ENCODE measurements around the gene ADAT3.

Gene ADAT3

DNA sequence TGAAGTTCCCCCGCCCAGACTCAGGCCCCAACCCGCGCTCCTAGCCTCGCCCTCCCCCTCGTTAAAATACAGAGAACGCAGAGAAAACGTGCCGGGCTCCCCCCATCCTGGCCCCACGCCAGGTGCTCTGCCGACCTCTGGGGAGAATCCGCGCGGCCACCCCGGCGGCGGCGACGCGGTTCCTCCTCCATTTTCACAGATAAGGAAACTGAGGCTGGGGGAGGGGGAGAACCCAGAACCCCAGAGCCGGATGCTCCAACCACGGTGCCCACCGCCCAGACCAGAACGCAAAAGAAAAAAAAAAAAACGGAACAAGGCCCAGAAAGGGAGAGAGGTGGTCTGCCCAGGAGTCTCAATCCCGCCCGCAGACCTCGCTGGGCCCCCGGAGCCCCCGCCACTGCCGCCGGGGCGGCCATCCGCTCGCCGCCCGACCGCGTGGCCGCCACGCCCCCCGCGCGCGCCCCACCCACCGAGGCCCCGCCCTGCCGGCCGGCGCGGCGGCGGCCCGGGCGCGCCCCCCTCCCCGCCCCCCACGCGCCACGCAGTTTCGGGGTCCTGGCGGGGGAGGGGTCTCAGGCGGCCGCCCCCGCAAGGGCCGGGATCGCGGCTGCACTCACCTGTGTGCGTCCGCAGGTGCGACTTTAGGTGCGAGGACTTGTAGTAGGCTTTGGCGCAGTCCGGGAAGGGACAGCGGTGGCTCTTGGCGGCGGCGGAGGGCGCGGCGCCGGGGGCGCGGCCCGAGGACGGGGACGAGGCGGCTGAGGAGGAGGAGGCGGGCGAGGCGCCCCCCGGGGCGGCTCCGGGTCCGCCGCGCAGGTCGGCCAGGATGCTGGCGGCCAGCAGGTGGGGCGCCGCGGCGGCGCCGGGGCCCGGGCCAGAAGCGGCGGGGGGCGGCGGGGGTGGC is 42.5 kb upstream of the ADAT3 start (continued):
- TF ChIP-seq, protein P1, sequence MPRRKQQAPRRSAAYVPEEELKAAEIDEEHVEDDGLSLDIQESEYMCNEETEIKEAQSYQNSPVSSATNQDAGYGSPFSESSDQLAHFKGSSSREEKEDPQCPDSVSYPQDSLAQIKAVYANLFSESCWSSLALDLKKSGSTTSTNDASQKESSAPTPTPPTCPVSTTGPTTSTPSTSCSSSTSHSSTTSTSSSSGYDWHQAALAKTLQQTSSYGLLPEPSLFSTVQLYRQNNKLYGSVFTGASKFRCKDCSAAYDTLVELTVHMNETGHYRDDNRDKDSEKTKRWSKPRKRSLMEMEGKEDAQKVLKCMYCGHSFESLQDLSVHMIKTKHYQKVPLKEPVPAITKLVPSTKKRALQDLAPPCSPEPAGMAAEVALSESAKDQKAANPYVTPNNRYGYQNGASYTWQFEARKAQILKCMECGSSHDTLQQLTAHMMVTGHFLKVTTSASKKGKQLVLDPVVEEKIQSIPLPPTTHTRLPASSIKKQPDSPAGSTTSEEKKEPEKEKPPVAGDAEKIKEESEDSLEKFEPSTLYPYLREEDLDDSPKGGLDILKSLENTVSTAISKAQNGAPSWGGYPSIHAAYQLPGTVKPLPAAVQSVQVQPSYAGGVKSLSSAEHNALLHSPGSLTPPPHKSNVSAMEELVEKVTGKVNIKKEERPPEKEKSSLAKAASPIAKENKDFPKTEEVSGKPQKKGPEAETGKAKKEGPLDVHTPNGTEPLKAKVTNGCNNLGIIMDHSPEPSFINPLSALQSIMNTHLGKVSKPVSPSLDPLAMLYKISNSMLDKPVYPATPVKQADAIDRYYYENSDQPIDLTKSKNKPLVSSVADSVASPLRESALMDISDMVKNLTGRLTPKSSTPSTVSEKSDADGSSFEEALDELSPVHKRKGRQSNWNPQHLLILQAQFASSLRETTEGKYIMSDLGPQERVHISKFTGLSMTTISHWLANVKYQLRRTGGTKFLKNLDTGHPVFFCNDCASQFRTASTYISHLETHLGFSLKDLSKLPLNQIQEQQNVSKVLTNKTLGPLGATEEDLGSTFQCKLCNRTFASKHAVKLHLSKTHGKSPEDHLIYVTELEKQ (tag by site-specific recombination; IDR thresholded peaks at IDR 0.05; ENCODE audit: borderline replicate concordance): no peak
- TF ChIP-seq, protein P2, sequence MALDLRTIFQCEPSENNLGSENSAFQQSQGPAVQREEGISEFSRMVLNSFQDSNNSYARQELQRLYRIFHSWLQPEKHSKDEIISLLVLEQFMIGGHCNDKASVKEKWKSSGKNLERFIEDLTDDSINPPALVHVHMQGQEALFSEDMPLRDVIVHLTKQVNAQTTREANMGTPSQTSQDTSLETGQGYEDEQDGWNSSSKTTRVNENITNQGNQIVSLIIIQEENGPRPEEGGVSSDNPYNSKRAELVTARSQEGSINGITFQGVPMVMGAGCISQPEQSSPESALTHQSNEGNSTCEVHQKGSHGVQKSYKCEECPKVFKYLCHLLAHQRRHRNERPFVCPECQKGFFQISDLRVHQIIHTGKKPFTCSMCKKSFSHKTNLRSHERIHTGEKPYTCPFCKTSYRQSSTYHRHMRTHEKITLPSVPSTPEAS (tag by site-specific recombination; IDR thresholded peaks at IDR 0.05): no peak
- TF ChIP-seq, protein P3, sequence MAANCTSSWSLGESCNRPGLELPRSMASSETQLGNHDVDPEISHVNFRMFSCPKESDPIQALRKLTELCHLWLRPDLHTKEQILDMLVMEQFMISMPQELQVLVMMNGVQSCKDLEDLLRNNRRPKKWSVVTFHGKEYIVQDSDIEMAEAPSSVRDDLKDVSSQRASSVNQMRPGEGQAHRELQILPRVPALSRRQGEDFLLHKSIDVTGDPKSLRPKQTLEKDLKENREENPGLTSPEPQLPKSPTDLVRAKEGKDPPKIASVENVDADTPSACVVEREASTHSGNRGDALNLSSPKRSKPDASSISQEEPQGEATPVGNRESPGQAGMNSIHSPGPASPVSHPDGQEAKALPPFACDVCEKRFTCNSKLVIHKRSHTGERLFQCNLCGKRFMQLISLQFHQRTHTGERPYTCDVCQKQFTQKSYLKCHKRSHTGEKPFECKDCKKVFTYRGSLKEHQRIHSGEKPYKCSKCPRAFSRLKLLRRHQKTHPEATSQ (tag by site-specific recombination; IDR thresholded peaks at IDR 0.05): no peak
- TF ChIP-seq ZNF302 (tag by site-specific recombination; IDR thresholded peaks at IDR 0.05; ENCODE audit: low read depth) (no peak), ZFP69B (tag by site-specific recombination; IDR thresholded peaks at IDR 0.05) (no peak), ZNF311 (tag by site-specific recombination; IDR thresholded peaks at IDR 0.05; ENCODE audit: borderline replicate concordance) (no peak), HOXA7 (CRISPR knock-in tag; IDR thresholded peaks at IDR 0.05; ENCODE audit: borderline replicate concordance) (no peak), ZNF354C (tag by site-specific recombination; IDR thresholded peaks at IDR 0.05; ENCODE audit: borderline replicate concordance, low read depth) (no peak), ZNF214 (tag by site-specific recombination; IDR thresholded peaks at IDR 0.05; ENCODE audit: borderline replicate concordance) (no peak), ZNF426 (tag by site-specific recombination; IDR thresholded peaks at IDR 0.05) (no peak), PRDM1 (tag by site-specific recombination; IDR thresholded peaks at IDR 0.05) (no peak), ZNF658 (tag by site-specific recombination; IDR thresholded peaks at IDR 0.05) (no peak), ZNF121 (tag by site-specific recombination; IDR thresholded peaks at IDR 0.05) (no peak), ZNF596 (tag by site-specific recombination; IDR thresholded peaks at IDR 0.05) (no peak), ZNF449 (tag by site-specific recombination; IDR thresholded peaks at IDR 0.05) (peak; percentile 14; the same call in 1 of the 2 replicates), ZNF692 (tag by site-specific recombination; IDR thresholded peaks at IDR 0.05) (no peak), ZNF138 (tag by site-specific recombination; IDR thresholded peaks at IDR 0.05; ENCODE audit: borderline replicate concordance) (no peak), ZIC2 (tag by site-specific recombination; IDR thresholded peaks at IDR 0.05) (no peak), WT1 (tag by site-specific recombination; IDR thresholded peaks at IDR 0.05) (no peak), ZNF792 (tag by site-specific recombination; IDR thresholded peaks at IDR 0.05) (no peak), KLF9 (tag by site-specific recombination; IDR thresholded peaks at IDR 0.05; ENCODE audit: low read depth) (peak; percentile 97), OSR2 (tag by site-specific recombination; IDR thresholded peaks at IDR 0.05) (no peak), KLF17 (tag by site-specific recombination; IDR thresholded peaks at IDR 0.05) (0 out of 2 replicates have a peak, but pooled peaks have one; percentile 48), ZNF16 (tag by site-specific recombination; IDR thresholded peaks at IDR 0.05; ENCODE audit: low read depth) (no peak), GLI4 (tag by site-specific recombination; IDR thresholded peaks at IDR 0.05) (no peak)
- TF ChIP-seq, protein P4, sequence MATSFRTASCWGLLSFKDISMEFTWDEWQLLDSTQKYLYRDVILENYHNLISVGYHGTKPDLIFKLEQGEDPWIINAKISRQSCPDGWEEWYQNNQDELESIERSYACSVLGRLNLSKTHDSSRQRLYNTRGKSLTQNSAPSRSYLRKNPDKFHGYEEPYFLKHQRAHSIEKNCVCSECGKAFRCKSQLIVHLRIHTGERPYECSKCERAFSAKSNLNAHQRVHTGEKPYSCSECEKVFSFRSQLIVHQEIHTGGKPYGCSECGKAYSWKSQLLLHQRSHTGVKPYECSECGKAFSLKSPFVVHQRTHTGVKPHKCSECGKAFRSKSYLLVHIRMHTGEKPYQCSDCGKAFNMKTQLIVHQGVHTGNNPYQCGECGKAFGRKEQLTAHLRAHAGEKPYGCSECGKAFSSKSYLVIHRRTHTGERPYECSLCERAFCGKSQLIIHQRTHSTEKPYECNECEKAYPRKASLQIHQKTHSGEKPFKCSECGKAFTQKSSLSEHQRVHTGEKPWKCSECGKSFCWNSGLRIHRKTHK (tag by site-specific recombination; IDR thresholded peaks at IDR 0.05): no peak
